HG03025 (cell line): ENCODE data around the gene ENAH.
"Not testable (repeated sequence)": the region's sequence is repeated elsewhere in the genome, so short reads cannot be mapped to it uniquely, and the experiment has no call there.

Experiments
- ATAC-seq: cut with Tn5 transposase; IDR thresholded peaks from one replicate; pipeline ENCODE4 v1.9.1; 2021; ENCODE audit warnings: mild to moderate bottlenecking, moderate library complexity; ENCODE audit not compliant: unreplicated experiment, low FRiP score

Gene ENAH

GRCh38 chr1:225534135-225534534, 118.8 kb downstream of the ENAH start:
- ATAC-seq, result no peak

DNA sequence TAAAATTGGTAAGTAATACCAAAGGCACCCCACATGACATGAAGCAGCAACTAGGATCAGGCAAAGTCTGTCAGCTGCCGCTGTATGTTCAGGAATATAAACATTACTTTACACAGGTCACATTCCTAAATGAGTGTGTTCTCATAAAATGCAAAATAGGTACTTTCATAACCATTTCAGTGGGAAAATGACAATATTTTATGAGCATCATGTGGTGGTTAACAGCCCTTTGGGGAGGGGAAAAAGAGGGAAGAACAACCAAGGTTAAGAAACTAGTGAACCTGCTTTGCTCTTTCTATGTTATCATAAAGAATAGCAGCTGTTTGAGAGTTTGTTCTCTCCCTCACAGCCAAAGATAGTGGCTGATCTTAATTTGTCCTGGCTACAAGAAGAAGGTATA, 119.7 kb downstream of the ENAH start:
- ATAC-seq, result no peak

- no peak for ATAC-seq
Observed at GRCh38 chr1:225532240-225532944, 120.5 kb downstream of the ENAH start.

GRCh38 chr1:225529726-225530125, 123.2 kb downstream of the ENAH start:
- ATAC-seq, result no peak

- ATAC-seq, result no peak
Observed at GRCh38 chr1:225527575-225527974, 125.3 kb downstream of the ENAH start.

GRCh38 chr1:225526878-225527277, 126.0 kb downstream of the ENAH start:
- no peak for ATAC-seq

- no peak for ATAC-seq
Observed at GRCh38 chr1:225525377-225525776, 127.5 kb downstream of the ENAH start.

GRCh38 chr1:225524570-225524969, 128.4 kb downstream of the ENAH start:
- ATAC-seq, result no peak

GRCh38 chr1:225523263-225523950, 129.5 kb downstream of the ENAH start:
- ATAC-seq, result no peak

DNA sequence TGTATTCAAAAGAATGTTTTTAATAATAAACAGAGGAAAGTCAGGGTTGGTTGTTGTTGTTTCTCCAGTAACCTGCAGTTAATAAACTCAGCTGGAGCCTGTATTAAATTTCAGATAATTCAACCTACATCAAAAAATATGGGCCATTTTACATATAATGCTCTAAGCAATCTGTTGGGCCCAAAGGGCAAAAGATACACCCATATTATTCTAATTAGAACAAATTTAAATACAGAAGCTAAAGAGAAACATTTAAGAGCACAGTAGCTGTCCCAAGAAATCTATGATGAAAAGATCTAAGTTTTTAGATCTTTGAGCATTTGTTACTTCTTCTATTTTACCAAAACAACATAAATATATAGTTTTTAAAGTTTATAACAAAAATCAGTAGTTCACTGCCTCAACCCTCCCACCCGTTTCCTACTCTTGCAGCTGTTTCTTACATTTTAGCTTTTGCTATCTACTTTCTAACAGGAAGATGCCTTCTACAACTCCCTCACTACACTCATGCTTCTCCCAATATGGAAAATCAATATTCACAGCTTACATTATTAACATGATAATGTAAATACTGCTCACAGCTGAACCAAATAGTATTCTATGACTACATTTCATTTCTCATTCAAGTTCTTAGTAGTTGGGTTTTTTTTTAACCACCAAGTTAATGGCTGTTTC, 130.2 kb downstream of the ENAH start:
- ATAC-seq, result no peak

DNA sequence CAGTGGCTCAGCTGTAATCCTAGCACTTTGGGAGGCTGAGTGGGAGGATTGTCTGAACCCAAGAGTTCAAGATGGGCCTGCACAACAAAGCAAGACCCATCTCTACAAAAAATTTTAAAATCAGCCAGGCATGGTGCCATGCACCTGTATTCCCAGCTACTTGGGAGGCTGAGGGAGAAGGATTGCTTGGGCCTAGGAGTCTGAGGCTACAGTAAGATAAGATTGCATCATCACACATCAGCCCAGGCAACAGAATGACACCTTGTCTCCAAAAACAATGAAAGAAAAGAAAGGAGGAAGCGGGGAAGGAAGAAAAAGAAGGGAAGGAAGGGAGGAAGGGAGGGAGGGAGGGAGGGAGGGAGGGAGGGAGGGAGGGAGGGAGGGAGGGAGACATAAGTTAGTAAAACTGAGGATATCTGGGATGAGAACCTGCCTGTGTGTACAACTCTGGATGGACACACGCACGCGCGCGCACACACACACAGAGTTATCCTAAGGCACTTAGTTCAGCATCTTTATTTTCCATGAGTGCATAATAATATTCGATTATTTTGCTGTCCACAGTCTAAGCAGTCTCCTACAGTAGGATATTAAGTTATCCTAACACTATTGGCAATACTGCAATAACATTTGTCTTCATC, 132.2 kb downstream of the ENAH start:
- ATAC-seq, result no peak

GRCh38 chr1:225519166-225519863, 133.6 kb downstream of the ENAH start:
- no peak for ATAC-seq

DNA sequence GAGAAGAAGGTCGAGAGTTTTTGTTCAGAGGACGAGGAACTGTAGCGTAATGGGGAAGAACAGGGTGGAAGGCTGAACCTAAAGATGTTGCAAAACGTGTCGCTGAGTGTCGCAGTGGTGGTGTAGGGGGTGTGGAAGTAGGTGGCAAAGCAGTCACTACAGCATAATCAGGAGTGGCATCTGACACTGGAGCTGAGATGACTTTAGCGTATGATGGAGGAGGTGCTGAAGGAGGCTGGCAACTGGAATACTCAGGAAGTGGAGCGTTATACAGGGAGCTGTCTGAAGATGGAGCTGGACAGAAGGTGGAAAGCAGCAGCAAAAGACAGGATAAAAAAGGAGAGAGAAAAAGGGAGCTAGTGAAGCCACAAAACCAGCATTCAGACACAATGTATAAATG, 135.2 kb downstream of the ENAH start:
- no peak for ATAC-seq

- ATAC-seq, result no peak
Observed at GRCh38 chr1:225517221-225517620, 135.7 kb downstream of the ENAH start.

GRCh38 chr1:225514671-225515081, 138.2 kb downstream of the ENAH start:
- ATAC-seq, result no peak

GRCh38 chr1:225513576-225513975, 139.3 kb downstream of the ENAH start:
- not testable (repeated sequence) for ATAC-seq

- ATAC-seq, result no peak
Observed at GRCh38 chr1:225511828-225512381, 141.0 kb downstream of the ENAH start.

DNA sequence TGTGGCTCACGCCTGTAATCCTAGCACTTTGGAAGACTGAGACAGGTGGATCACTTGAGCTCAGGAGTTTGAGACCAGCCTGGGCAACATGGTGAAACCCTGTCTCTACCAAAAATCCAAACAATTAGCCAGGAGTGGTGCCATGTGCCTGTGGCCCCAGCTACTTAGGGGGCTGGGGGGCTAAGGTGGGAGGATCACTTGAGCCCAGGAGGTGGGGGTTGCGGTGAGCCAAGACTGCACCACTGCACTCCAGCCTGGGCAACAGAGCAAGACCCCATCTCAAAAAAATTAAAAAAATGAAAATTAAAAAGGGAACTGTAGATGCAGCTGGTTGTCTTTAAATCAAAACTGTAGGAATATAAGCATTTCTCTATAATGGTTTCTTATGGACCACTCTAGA, 142.2 kb downstream of the ENAH start:
- not testable (repeated sequence) for ATAC-seq

- ATAC-seq, result no peak
Observed at GRCh38 chr1:225509770-225510169, 143.2 kb downstream of the ENAH start.

- no peak for ATAC-seq
Observed at GRCh38 chr1:225509376-225509707, 143.6 kb downstream of the ENAH start.
